CD14-positive monocyte (primary cell): ENCODE measurements around the gene ZC3H11A. TPM values are rescaled to one million over a fixed set of nuclear protein-coding genes. Genes with fewer than 3 reads are reported as not detected.

ENCODE experiments used
- DNase-seq, 3 donors: peaks; one replicate each; pipeline ENCODE4 v3.0.0-alpha.2; 2011 to 2022
- H2AFZ ChIP-seq: 2 replicates; pipeline ENCODE4 v1.6.0; 2012; ENCODE audit warnings: mild to moderate bottlenecking, low read depth, low read length, inconsistent platforms; ENCODE audit not compliant: insufficient read depth, poor library complexity, severe bottlenecking
- H3K27ac ChIP-seq, 2 donors: 1 replicate in 1 of 2; 2 replicates in 1 of 2; pipeline ENCODE4 v1.5.1; 2012 to 2013; ENCODE audit warnings: low read length in 2 of 2, control low read depth in 1 of 2, inconsistent platforms in 1 of 2, low read depth in 1 of 2, mild to moderate bottlenecking in 1 of 2
- H3K27me3 ChIP-seq, 2 donors: one replicate each; pipeline versions ENCODE4 v1.6.0 to v1.6.1; 2011 to 2013; ENCODE audit warnings: low read length in 2 of 2; ENCODE audit not compliant: control insufficient read depth in 2 of 2, insufficient read depth in 2 of 2
- H3K36me3 ChIP-seq, 2 donors: replicated peaks in 1 of 2; 1 replicate in 1 of 2; 2 replicates in 1 of 2; pipeline versions ENCODE4 v1.5.1 to v1.6.1; 2012 to 2013; ENCODE audit warnings: low read length in 2 of 2, control low read depth in 1 of 2, inconsistent platforms in 1 of 2, mild to moderate bottlenecking in 1 of 2; ENCODE audit not compliant: insufficient read depth in 2 of 2, control insufficient read depth in 1 of 2
- H3K4me1 ChIP-seq, 2 donors: 1 replicate in 1 of 2; 2 replicates in 1 of 2; pipeline versions ENCODE4 v1.5.1 to v1.6.1; 2012 to 2013; ENCODE audit warnings: low read length in 2 of 2, control low read depth in 1 of 2, inconsistent platforms in 1 of 2, mild to moderate bottlenecking in 1 of 2, moderate library complexity in 1 of 2; ENCODE audit not compliant: insufficient read depth in 2 of 2, control insufficient read depth in 1 of 2
- H3K4me2 ChIP-seq: replicated peaks from 2 replicates; pipeline ENCODE3; 2012; ENCODE audit warnings: low read length, moderate library complexity, mild to moderate bottlenecking; ENCODE audit not compliant: poor library complexity, severe bottlenecking; ENCODE audit errors: extremely low read depth
- H3K4me3 ChIP-seq, 3 experiments: fragments of 200-600 bp in 1 of 3; sonication (generic) in 1 of 3; replicated peaks in 1 of 3; 1 replicate in 2 of 3; 2 replicates in 1 of 3; pipeline ENCODE4 v1.5.1; 2011 to 2013; ENCODE audit warnings: low read length in 3 of 3, mild to moderate bottlenecking in 3 of 3, control low read depth in 2 of 3, low read depth in 2 of 3, inconsistent platforms in 1 of 3, moderate library complexity in 1 of 3
- H3K79me2 ChIP-seq: 2 replicates; pipeline ENCODE4 v1.6.0; 2012; ENCODE audit warnings: mild to moderate bottlenecking, control low read depth, inconsistent platforms, low read length, moderate library complexity; ENCODE audit not compliant: insufficient read depth
- H3K9ac ChIP-seq: 2 replicates; pipeline ENCODE4 v1.6.0; 2017; ENCODE audit warnings: low read length, mild to moderate bottlenecking; ENCODE audit not compliant: insufficient read depth, poor library complexity, severe bottlenecking
- H3K9me3 ChIP-seq, 2 donors: replicated peaks in 1 of 2; 1 replicate in 1 of 2; 2 replicates in 1 of 2; pipeline versions ENCODE4 v1.5.1 to v1.6.1; 2012 to 2013; ENCODE audit warnings: low read length in 2 of 2, control low read depth in 1 of 2; ENCODE audit not compliant: control insufficient read depth in 1 of 2, insufficient read depth in 1 of 2
- H4K20me1 ChIP-seq: 2 replicates; pipeline ENCODE4 v1.6.0; 2012; ENCODE audit warnings: mild to moderate bottlenecking, low read length, control low read depth, moderate library complexity; ENCODE audit not compliant: insufficient read depth
- H3K27ac Mint-ChIP-seq, 7 donors: one replicate each; pipeline ENCODE4 v1.8.0; 2020; ENCODE audit warnings: mild to moderate bottlenecking in 7 of 7, mixed read lengths in 7 of 7, moderate library complexity in 6 of 7, inconsistent platforms in 2 of 7
- H3K27me3 Mint-ChIP-seq, 3 donors: one replicate each; pipeline ENCODE4 v1.8.0; 2021 to 2022; ENCODE audit warnings: low read depth in 3 of 3, mild to moderate bottlenecking in 3 of 3, mixed read lengths in 3 of 3, moderate library complexity in 3 of 3, inconsistent platforms in 1 of 3
- H3K36me3 Mint-ChIP-seq, 2 donors: one replicate each; pipeline ENCODE4 v1.8.0; 2020; ENCODE audit warnings: mixed read lengths in 2 of 2, inconsistent platforms in 1 of 2, mild to moderate bottlenecking in 1 of 2
- H3K4me1 Mint-ChIP-seq: one replicate; pipeline ENCODE4 v1.8.0; 2020; ENCODE audit warnings: mild to moderate bottlenecking, mixed read lengths
- H3K4me3 Mint-ChIP-seq, 2 donors: one replicate each; pipeline ENCODE4 v1.8.0; 2020; ENCODE audit warnings: mild to moderate bottlenecking in 2 of 2, mixed read lengths in 2 of 2, moderate library complexity in 1 of 2
- H3K9me3 Mint-ChIP-seq, 7 donors: one replicate each; pipeline ENCODE4 v1.8.0; 2020 to 2022; ENCODE audit warnings: mixed read lengths in 7 of 7, mild to moderate bottlenecking in 6 of 7, moderate library complexity in 6 of 7, inconsistent platforms in 2 of 7
- CTCF ChIP-seq: fragments of 200-600 bp; IDR thresholded peaks from one replicate; pipeline ENCODE4 v1.8.0; 2022; ENCODE audit warnings: antibody characterized with exemption, mild to moderate bottlenecking
- WGBS: methylation state at CpG from one replicate; pipeline ENCODE4 v1.1.5; 2013; ENCODE audit warnings: missing lambda C conversion rate; ENCODE audit not compliant: insufficient coverage; 5-methylcytosine and 5-hydroxymethylcytosine counted together
- intact Hi-C, 2 donors: fragments of 100-400 bp; cut with micrococcal nuclease; formaldehyde crosslinking; loops; one replicate each; pipeline versions ENCODE4 v1.15.0 to v1.15.1; 2023
- polyA plus RNA-seq, 3 donors: library from polyadenylated mRNA; depleted of rRNA in 1 of 3; unstranded in 2 of 3; stranded (reverse) in 1 of 3; fragments of 300-500 nt in 2 of 3; fragments of >200 nt in 1 of 3; fragmentation: Illumina TruSeq in 2 of 3; gene quantifications; 1 replicate in 2 of 3; 2 replicates in 1 of 3; pipeline ENCODE4 v1.2.3, GENCODE V29; 2012 to 2021

Gene ZC3H11A
- polyA plus RNA-seq, 3 donors = 17.8 to 59.0 (median 23.2) TPM

- H3K27ac Mint-ChIP-seq = peak overlapping the region; percentile 71 to 97 (median 82)
These were observed 25.7 kb upstream of the ZC3H11A start for GRCh38 chr1:203769505-203770343.

More at GRCh38 chr1:203769505-203770343, 25.7 kb upstream of the ZC3H11A start:
- no peak overlapping the region for H3K9ac ChIP-seq
- H3K36me3 Mint-ChIP-seq = peaks cover 2 to 3% of the 10 kb centered on the region in 2 donors
- TF ChIP-seq CTCF = no peak
- H3K9me3 Mint-ChIP-seq = peaks cover 0 to 3% (median 0%) of the 10 kb centered on the region in 7 donors
- no peaks in the 10 kb centered on the region for H3K79me2 ChIP-seq
- no peak overlapping the region for H2AFZ ChIP-seq
- WGBS = 70% methylated on average over 4 of the region's 15 CpGs
- peak overlapping the region; percentile 22 to 72 for H3K27ac ChIP-seq
- peak overlapping the region; percentile 45 for H3K4me2 ChIP-seq
- no peaks in the 10 kb centered on the region for H3K36me3 ChIP-seq
- peaks cover 12 to 15% of the 10 kb centered on the region in 2 donors for H3K4me1 ChIP-seq
- H4K20me1 ChIP-seq = no peaks in the 10 kb centered on the region
- intact Hi-C loops = loop anchor here in 1 of 2 donors (10.0 kb wide), 1 partner anchor 265 kb away; no protein-coding TSS in a partner anchor
- peaks cover 32% of the 10 kb centered on the region for H3K4me1 Mint-ChIP-seq
- H3K4me3 Mint-ChIP-seq = peak overlapping the region; percentile 9 to 55
- peak; percentile 92 to 98 (median 92) for DNase-seq
- peak overlapping the region in 1 of 3 experiments; percentile 38 for H3K4me3 ChIP-seq
- peaks cover 0 to 4% (median 0%) of the 10 kb centered on the region in 3 donors for H3K27me3 Mint-ChIP-seq
- no peaks in the 10 kb centered on the region for H3K27me3 ChIP-seq
- H3K9me3 ChIP-seq = no peaks in the 10 kb centered on the region
